Fibroblast of mammary gland (primary cell): Measurements from ENCODE around the gene CIT.

Experiments
- DNase-seq: peaks from one replicate; pipeline ENCODE4 v3.0.0-alpha.2; 2010; ENCODE audit warnings: low read depth
- H3K4me3 ChIP-seq: 2 replicates; pipeline ENCODE4 v1.5.1; 2011; ENCODE audit warnings: low read depth, mild to moderate bottlenecking, low read length, moderate library complexity; ENCODE audit not compliant: control insufficient read depth
- TF ChIP-seq, protein P1 (sequence below): conservative IDR thresholded peaks from 2 replicates; pipeline ENCODE4 v1.5.1; 2011; ENCODE audit warnings: low read depth, low read length, inconsistent platforms; ENCODE audit not compliant: control insufficient read depth, insufficient read depth

CIT gene

DNA sequence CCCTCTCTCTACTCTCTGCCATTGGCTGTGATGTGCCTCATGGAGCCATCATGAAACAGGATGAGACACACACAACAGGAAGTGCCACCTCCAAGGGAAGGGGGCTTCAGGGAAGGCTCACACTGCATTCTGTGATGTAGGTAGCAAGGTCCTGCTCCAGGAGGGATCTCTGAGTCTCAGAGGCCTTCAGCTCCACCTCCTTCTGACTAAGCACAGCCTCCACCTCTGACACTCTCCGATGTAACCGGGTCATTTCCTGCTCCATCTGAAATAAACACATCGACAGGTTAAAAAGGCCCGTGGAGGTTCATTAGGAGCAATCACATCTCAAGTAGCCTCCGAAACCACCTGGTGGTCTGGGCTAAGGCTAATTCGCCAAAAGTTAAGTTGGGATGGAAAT lies 93.3 kb downstream of the CIT start:
- no peak for DNase-seq

DNA sequence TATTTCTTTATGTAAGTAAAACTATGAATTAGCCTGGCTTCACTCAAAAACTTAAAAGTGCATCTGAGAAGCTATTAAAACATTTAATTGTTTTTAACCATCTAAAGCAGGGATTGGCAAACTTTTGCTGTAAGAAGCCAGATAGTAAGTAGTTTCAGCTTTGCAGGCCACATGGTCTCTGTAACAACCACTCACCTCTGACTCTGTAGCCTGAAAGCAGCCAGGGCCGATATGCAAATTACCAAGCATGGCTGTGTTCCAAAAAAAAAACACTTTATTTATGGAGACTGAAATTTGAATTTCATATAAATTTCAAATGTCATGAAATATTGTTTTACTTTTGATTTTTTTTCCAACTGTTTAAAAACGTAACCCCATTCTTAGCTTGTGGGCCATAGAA lies 95.3 kb downstream of the CIT start:
- TF ChIP-seq, protein P1, sequence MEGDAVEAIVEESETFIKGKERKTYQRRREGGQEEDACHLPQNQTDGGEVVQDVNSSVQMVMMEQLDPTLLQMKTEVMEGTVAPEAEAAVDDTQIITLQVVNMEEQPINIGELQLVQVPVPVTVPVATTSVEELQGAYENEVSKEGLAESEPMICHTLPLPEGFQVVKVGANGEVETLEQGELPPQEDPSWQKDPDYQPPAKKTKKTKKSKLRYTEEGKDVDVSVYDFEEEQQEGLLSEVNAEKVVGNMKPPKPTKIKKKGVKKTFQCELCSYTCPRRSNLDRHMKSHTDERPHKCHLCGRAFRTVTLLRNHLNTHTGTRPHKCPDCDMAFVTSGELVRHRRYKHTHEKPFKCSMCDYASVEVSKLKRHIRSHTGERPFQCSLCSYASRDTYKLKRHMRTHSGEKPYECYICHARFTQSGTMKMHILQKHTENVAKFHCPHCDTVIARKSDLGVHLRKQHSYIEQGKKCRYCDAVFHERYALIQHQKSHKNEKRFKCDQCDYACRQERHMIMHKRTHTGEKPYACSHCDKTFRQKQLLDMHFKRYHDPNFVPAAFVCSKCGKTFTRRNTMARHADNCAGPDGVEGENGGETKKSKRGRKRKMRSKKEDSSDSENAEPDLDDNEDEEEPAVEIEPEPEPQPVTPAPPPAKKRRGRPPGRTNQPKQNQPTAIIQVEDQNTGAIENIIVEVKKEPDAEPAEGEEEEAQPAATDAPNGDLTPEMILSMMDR: no peak
- no peak for DNase-seq
- no peak overlapping the region for H3K4me3 ChIP-seq

More for the DNA sequence above, 93.3 kb downstream of the CIT start:
- TF ChIP-seq, protein P1: no peak
- H3K4me3 ChIP-seq: no peak overlapping the region

DNA sequence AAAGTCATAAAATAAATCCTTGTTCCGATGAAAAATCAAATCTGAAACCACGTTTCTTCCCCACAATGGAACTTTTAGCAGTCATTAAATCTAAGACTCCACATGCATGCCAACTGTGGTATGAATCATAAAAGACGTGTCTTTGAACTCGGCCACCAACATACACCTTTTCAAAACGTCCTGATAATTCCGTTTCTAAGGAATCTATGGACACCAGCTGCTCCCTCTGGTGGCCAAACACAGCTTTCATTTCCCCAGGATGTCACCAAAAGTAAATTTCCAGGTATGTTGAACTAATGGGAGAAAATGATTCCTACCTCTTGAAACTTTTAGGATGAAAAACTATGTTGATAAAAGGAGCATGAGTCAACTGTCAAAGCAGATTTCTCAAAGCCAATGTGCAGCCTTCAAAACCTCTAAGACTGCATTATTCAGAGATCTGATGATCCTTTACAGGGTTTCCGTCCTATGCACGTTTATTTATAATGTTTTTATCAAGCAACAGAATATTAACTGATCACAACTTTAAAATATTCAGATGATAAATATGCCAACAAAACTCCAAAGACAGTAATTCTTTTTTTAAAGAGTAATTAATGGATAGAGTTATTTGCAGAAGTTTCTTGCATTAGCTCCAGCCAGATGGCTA lies 96.2 kb downstream of the CIT start:
- no peak overlapping the region for H3K4me3 ChIP-seq
- DNase-seq: peak; percentile 52
- TF ChIP-seq, protein P1: peak; percentile 91

DNA sequence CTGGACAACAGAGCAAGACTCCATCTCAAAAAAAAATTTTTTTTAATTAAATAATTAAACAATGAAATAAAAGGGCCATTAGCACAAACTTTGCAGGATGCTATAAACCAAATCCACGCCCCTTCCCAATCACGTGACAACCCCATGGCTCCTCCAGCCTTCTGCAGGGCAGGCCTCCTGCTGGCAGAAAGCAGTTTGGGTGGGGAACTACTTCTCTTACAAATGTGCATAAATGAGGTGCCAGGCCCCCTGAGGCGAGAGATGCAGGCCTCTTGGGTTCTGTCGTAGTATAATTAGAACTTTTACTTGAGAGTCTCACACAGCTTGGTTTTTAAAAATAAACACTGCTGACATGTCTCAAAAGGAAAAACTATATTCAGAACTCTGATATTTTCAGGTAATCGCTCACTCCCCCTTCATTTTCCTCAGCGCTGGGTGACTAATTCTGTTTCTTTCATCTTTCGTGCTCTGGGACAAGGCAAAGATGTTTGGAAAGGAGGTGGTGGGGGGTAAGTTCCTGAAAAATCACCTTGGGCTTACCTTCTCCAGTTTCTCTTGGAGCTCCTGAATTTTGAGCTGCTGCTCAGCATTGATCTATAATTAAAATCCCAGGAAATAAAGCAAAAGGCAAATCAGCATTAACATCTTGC lies 101.7 kb downstream of the CIT start:
- no peak for DNase-seq
- no peak overlapping the region for H3K4me3 ChIP-seq
- TF ChIP-seq, protein P1: no peak

DNA sequence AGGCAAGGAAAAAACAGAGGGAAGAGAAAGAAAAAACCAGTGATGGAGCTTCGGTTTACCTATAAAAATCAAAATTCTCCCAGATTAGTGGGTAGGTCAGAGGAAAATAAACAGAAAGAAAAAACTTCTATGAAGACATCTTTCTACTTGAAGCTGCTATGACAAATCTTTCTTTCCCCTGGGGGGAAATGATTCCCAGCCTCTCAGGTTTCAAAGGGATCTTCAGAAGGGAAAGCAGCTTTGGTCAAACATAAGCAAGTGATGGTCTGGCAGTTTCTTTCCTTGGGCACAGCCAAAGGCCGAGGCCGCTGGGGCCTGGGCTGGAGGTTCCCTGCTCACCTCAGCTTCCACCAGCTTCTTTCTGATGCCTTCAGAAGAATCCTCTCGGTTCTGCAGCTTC lies 104.7 kb downstream of the CIT start:
- DNase-seq: no peak
- TF ChIP-seq, protein P1: no peak
- no peak overlapping the region for H3K4me3 ChIP-seq

DNA sequence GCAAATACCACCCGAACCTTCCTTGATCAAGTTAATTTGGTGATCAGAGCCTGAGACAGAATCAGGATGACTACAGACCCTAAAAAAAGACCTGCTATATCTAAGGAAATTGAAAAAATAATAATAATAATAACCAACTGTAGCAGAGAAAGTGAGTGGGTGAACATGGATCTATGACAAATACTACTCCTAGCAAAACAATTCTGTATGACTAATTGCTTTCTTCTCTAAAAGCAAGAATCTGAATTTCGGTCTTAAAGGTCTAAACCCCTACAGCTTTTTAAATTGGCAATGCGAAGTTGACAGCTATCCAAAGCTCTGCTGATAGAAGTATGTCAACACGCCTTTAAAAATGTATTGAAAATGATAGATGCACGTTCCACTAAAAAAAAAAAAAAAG lies 107.0 kb downstream of the CIT start:
- TF ChIP-seq, protein P1: no peak
- H3K4me3 ChIP-seq: no peak overlapping the region
- DNase-seq: peak; percentile 26

DNA sequence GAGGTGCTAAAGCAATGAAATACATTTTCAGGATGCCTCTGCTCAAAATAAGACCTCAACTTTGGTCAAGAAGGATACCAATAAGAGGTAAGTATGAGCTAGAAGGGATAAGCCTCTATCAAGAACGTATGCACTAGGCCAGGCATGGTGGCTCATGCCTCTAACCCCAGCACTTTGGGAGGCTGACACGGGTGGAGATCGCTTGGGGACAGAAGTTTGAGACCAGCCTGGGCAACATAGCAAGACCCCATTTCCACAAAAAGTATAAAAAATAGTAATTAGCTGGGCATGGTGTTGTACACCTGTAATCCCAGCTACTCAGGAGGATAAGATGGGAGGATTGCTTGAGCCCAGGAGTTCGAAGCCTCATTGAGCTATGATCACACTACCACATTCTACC lies 114.5 kb downstream of the CIT start:
- no peak overlapping the region for H3K4me3 ChIP-seq
- DNase-seq: no peak
- TF ChIP-seq, protein P1: no peak
